Activated naive CD4-positive, alpha-beta T cell treated with anti-CD3 and anti-CD28 coated beads, Interleukin-2, amount 50 U/mL, for 72 hours (primary cell): ENCODE measurements around the gene THSD4. TPM values are rescaled to one million over a fixed set of nuclear protein-coding genes. Genes with fewer than 3 reads are reported as not detected.
A peak's percentile ranks its signal among the peaks of the same experiment; 100 is the strongest.

Source experiments
- ATAC-seq, 2 donors: fragments of 150-1000 bp; cut with Tn5 transposase; 2 replicates each; pipeline ENCODE4 v1.10.0; 2021; ENCODE audit warnings: mild to moderate bottlenecking in 2 of 2, moderate library complexity in 2 of 2
- DNase-seq, 2 donors: peaks; one replicate each; pipeline ENCODE4 v3.0.0; 2021 to 2022; ENCODE audit warnings: low spot score in 2 of 2
- H3K27ac Mint-ChIP-seq, 2 donors: one replicate each; pipeline ENCODE4 v1.8.0; 2022; ENCODE audit warnings: mild to moderate bottlenecking in 2 of 2, mixed read lengths in 2 of 2
- H3K36me3 Mint-ChIP-seq, 2 donors: one replicate each; pipeline ENCODE4 v1.8.0; 2022; ENCODE audit warnings: mixed read lengths in 2 of 2
- H3K9me3 Mint-ChIP-seq, 2 donors: one replicate each; pipeline ENCODE4 v1.8.0; 2022; ENCODE audit warnings: mixed read lengths in 2 of 2
- total RNA-seq, 2 donors: library from RNA; stranded (reverse); gene quantifications; one replicate each; pipeline ENCODE4 v1.2.3, GENCODE V29; 2022

Gene THSD4
- total RNA-seq, 2 donors from 2014 or later: not detected

- peaks cover 0 to 5% of the 10 kb centered on the region in 2 donors for H3K36me3 Mint-ChIP-seq
- H3K27ac Mint-ChIP-seq: no peak overlapping the region
- peaks cover 0 to 4% of the 10 kb centered on the region in 2 donors for H3K9me3 Mint-ChIP-seq
- no peak for DNase-seq
- ATAC-seq: no peak
Observed at GRCh38 chr15:71538181-71538580, 422.9 kb downstream of the THSD4 start.

- ATAC-seq (no peak), DNase-seq (no peak)
- Mint-ChIP-seq H3K27ac (no peak overlapping the region), H3K9me3 (peaks cover 0 to 9% of the 10 kb centered on the region in 2 donors), H3K36me3 (peaks cover 0 to 5% of the 10 kb centered on the region in 2 donors)
Observed at GRCh38 chr15:71541746-71542145, 426.5 kb downstream of the THSD4 start.

GRCh38 chr15:71542836-71543235 is 427.6 kb downstream of the THSD4 start:
- DNase-seq (no peak), ATAC-seq (no peak)
- Mint-ChIP-seq H3K36me3 (peaks cover 0 to 5% of the 10 kb centered on the region in 2 donors), H3K9me3 (peaks cover 0 to 9% of the 10 kb centered on the region in 2 donors), H3K27ac (no peak overlapping the region)

- Mint-ChIP-seq H3K27ac (no peak overlapping the region), H3K9me3 (peaks cover 0 to 9% of the 10 kb centered on the region in 2 donors), H3K36me3 (peaks cover 0 to 5% of the 10 kb centered on the region in 2 donors)
- DNase-seq (no peak), ATAC-seq (no peak)
Observed at GRCh38 chr15:71543413-71543812, 428.1 kb downstream of the THSD4 start.

GRCh38 chr15:71545223-71545760 is 430.0 kb downstream of the THSD4 start:
- peaks cover 0 to 9% of the 10 kb centered on the region in 2 donors for H3K9me3 Mint-ChIP-seq
- DNase-seq (no peak), ATAC-seq (no peak)
- peaks cover 0 to 5% of the 10 kb centered on the region in 2 donors for H3K36me3 Mint-ChIP-seq
- H3K27ac Mint-ChIP-seq: no peak overlapping the region

- no peak for DNase-seq
- Mint-ChIP-seq H3K27ac (no peak overlapping the region), H3K9me3 (peaks cover 0 to 9% of the 10 kb centered on the region in 2 donors), H3K36me3 (peaks cover 0 to 5% of the 10 kb centered on the region in 2 donors)
- no peak for ATAC-seq
Observed at GRCh38 chr15:71545923-71546322, 430.7 kb downstream of the THSD4 start.

GRCh38 chr15:71547011-71547410 is 431.7 kb downstream of the THSD4 start:
- Mint-ChIP-seq H3K9me3 (peaks cover 0 to 5% of the 10 kb centered on the region in 2 donors), H3K27ac (no peak overlapping the region)

GRCh38 chr15:71548401-71548807 is 433.1 kb downstream of the THSD4 start:
- Mint-ChIP-seq H3K36me3 (no peaks in the 10 kb centered on the region), H3K9me3 (peaks cover 0 to 5% of the 10 kb centered on the region in 2 donors), H3K27ac (no peak overlapping the region)
- DNase-seq (no peak), ATAC-seq (no peak)

More at GRCh38 chr15:71547011-71547410, 431.7 kb downstream of the THSD4 start:
- H3K36me3 Mint-ChIP-seq: no peaks in the 10 kb centered on the region
- DNase-seq: no peak
- ATAC-seq: no peak

GRCh38 chr15:71549091-71549490 is 433.8 kb downstream of the THSD4 start:
- Mint-ChIP-seq H3K9me3 (peaks cover 0 to 5% of the 10 kb centered on the region in 2 donors), H3K36me3 (no peaks in the 10 kb centered on the region), H3K27ac (no peak overlapping the region)
- DNase-seq: no peak
- ATAC-seq: no peak

GRCh38 chr15:71549697-71550096 is 434.4 kb downstream of the THSD4 start:
- H3K36me3 Mint-ChIP-seq: no peaks in the 10 kb centered on the region
- no peak overlapping the region for H3K27ac Mint-ChIP-seq
- no peak for DNase-seq
- H3K9me3 Mint-ChIP-seq: peaks cover 0 to 3% of the 10 kb centered on the region in 2 donors
- ATAC-seq: no peak

GRCh38 chr15:71551566-71551965 is 436.3 kb downstream of the THSD4 start:
- no peaks in the 10 kb centered on the region for H3K36me3 Mint-ChIP-seq

GRCh38 chr15:71559098-71559497 is 443.8 kb downstream of the THSD4 start:
- Mint-ChIP-seq H3K36me3 (no peaks in the 10 kb centered on the region), H3K9me3 (peaks cover 0 to 3% of the 10 kb centered on the region in 2 donors), H3K27ac (no peak overlapping the region)
- DNase-seq (no peak), ATAC-seq (no peak)

More at GRCh38 chr15:71551566-71551965, 436.3 kb downstream of the THSD4 start:
- DNase-seq: no peak
- ATAC-seq: no peak
- Mint-ChIP-seq H3K27ac (no peak overlapping the region), H3K9me3 (no peaks in the 10 kb centered on the region)

GRCh38 chr15:71559616-71560015 is 444.3 kb downstream of the THSD4 start:
- Mint-ChIP-seq H3K27ac (no peak overlapping the region), H3K9me3 (peaks cover 0 to 3% of the 10 kb centered on the region in 2 donors), H3K36me3 (no peaks in the 10 kb centered on the region)
- DNase-seq (no peak), ATAC-seq (no peak)

GRCh38 chr15:71562251-71562650 is 447.0 kb downstream of the THSD4 start:
- no peak for DNase-seq
- Mint-ChIP-seq H3K36me3 (no peaks in the 10 kb centered on the region), H3K9me3 (peaks cover 0 to 3% of the 10 kb centered on the region in 2 donors), H3K27ac (no peak overlapping the region)
- no peak for ATAC-seq

- peak overlapping the region in 1 of 2 donors; percentile 8 for H3K27ac Mint-ChIP-seq
- H3K36me3 Mint-ChIP-seq: no peaks in the 10 kb centered on the region
- ATAC-seq (no peak), DNase-seq (no peak)
- no peaks in the 10 kb centered on the region for H3K9me3 Mint-ChIP-seq
Observed at GRCh38 chr15:71564217-71564616, 448.9 kb downstream of the THSD4 start.

- ATAC-seq: no peak
- H3K36me3 Mint-ChIP-seq: no peaks in the 10 kb centered on the region
Observed at GRCh38 chr15:71565006-71565405, 449.7 kb downstream of the THSD4 start.

GRCh38 chr15:71565631-71566160 is 450.4 kb downstream of the THSD4 start:
- no peaks in the 10 kb centered on the region for H3K9me3 Mint-ChIP-seq
- DNase-seq (no peak), ATAC-seq (no peak)
- no peaks in the 10 kb centered on the region for H3K36me3 Mint-ChIP-seq
- H3K27ac Mint-ChIP-seq: no peak overlapping the region

More at GRCh38 chr15:71565006-71565405, 449.7 kb downstream of the THSD4 start:
- no peaks in the 10 kb centered on the region for H3K9me3 Mint-ChIP-seq
- DNase-seq: no peak
- H3K27ac Mint-ChIP-seq: no peak overlapping the region

- Mint-ChIP-seq H3K36me3 (no peaks in the 10 kb centered on the region), H3K27ac (no peak overlapping the region), H3K9me3 (no peaks in the 10 kb centered on the region)
- ATAC-seq: no peak
- DNase-seq: no peak
Observed at GRCh38 chr15:71566226-71566625, 451.0 kb downstream of the THSD4 start.
